Fibroblast of lung (primary cell): ENCODE measurements around the gene OR52E8.

Source experiments
- CTCF ChIP-seq, 2 donors: IDR thresholded peaks in 1 of 2; conservative IDR thresholded peaks in 1 of 2; 1 replicate in 1 of 2; 2 replicates in 1 of 2; pipeline ENCODE4 v1.5.1; 2011 to 2012; ENCODE audit warnings: low read length in 2 of 2, control low read depth in 1 of 2, inconsistent platforms in 1 of 2, low read depth in 1 of 2, mild to moderate bottlenecking in 1 of 2
- EZH2 ChIP-seq: IDR thresholded peaks from 2 replicates; pipeline ENCODE4 v1.5.1; 2012; ENCODE audit warnings: low read length, control low read depth, mild to moderate bottlenecking; ENCODE audit errors: missing control alignments

DNA sequence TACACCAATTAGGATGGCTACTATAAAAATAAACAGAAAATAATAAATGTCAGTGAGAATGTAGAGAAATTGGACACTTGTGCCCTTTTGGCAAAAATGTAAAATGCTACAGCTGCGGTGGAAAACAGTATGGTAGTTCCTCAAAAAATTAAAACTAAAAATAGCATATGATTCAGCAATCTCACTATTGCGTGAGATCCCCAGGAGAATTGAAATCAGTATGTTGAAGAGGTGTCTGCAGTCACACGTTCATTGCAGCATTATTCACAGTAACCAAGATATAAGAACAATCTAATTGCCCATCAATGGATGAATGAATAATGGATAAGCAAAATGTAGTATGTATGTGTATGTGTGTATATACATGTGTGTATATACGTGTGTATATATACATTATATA lies 42.0 kb downstream of the OR52E8 start:
- TF ChIP-seq CTCF (conservative IDR thresholded peaks at IDR 0.05 in 1 of 2, IDR thresholded peaks at IDR 0.05 in 1 of 2; ENCODE audit: low read depth in 1 of 2, low read length in 2 of 2) (no peak), EZH2 (no peak)
